Natural killer cell (primary cell): ENCODE measurements around the gene TNIK. TPM values are rescaled to one million over a fixed set of nuclear protein-coding genes. Genes with fewer than 3 reads are reported as not detected.

Source experiments
- ATAC-seq, 3 donors: fragments of 150-1000 bp in 2 of 3; fragments of 200-7000 bp in 1 of 3; cut with Tn5 transposase; 1 replicate in 1 of 3; 2 replicates in 2 of 3; pipeline ENCODE4 v1.10.0; 2021; ENCODE audit warnings: mild to moderate bottlenecking in 2 of 3, moderate library complexity in 2 of 3
- DNase-seq, 2 donors: peaks; one replicate each; pipeline versions ENCODE4 v3.0.0 to v3.0.0-alpha.2; 2013 to 2021; ENCODE audit warnings: mixed read lengths in 1 of 2
- H3K27ac ChIP-seq: one replicate; pipeline ENCODE4 v1.5.1; 2013; ENCODE audit warnings: mild to moderate bottlenecking, low read length
- H3K27me3 ChIP-seq: one replicate; pipeline ENCODE4 v1.6.1; 2013; ENCODE audit warnings: low read length; ENCODE audit not compliant: control insufficient read depth, insufficient read depth
- H3K36me3 ChIP-seq: one replicate; pipeline ENCODE4 v1.6.1; 2013; ENCODE audit warnings: low read length; ENCODE audit not compliant: control insufficient read depth, insufficient read depth
- H3K4me1 ChIP-seq: one replicate; pipeline ENCODE4 v1.6.1; 2013; ENCODE audit warnings: low read length; ENCODE audit not compliant: control insufficient read depth, insufficient read depth
- H3K4me3 ChIP-seq: one replicate; pipeline ENCODE4 v1.5.1; 2013; ENCODE audit warnings: low read length
- H3K9me3 ChIP-seq: one replicate; pipeline ENCODE4 v1.6.1; 2013; ENCODE audit warnings: low read length; ENCODE audit not compliant: control insufficient read depth, insufficient read depth
- H3K27ac Mint-ChIP-seq, 2 donors: one replicate each; pipeline ENCODE4 v1.8.0; 2022; ENCODE audit warnings: mild to moderate bottlenecking in 2 of 2, mixed read lengths in 2 of 2, moderate library complexity in 1 of 2
- H3K27me3 Mint-ChIP-seq, 2 donors: one replicate each; pipeline ENCODE4 v1.8.0; 2022; ENCODE audit warnings: low read depth in 2 of 2, mixed read lengths in 2 of 2
- H3K36me3 Mint-ChIP-seq: one replicate; pipeline ENCODE4 v1.8.0; 2022; ENCODE audit warnings: mixed read lengths
- H3K4me1 Mint-ChIP-seq, 2 donors: one replicate each; pipeline ENCODE4 v1.8.0; 2022; ENCODE audit warnings: mixed read lengths in 2 of 2
- H3K4me3 Mint-ChIP-seq: one replicate; pipeline ENCODE4 v1.8.0; 2022; ENCODE audit warnings: mild to moderate bottlenecking, moderate library complexity, mixed read lengths
- H3K9me3 Mint-ChIP-seq, 2 donors: one replicate each; pipeline ENCODE4 v1.8.0; 2022; ENCODE audit warnings: mixed read lengths in 2 of 2
- WGBS: methylation state at CpG from one replicate; pipeline ENCODE4 v1.1.7; 2013; ENCODE audit warnings: missing lambda C conversion rate; ENCODE audit not compliant: insufficient coverage; 5-methylcytosine and 5-hydroxymethylcytosine counted together
- intact Hi-C: fragments of 100-400 bp; cut with micrococcal nuclease; formaldehyde crosslinking; loops from one replicate; pipeline ENCODE4 v1.14.2; 2022
- total RNA-seq, 4 donors: library from RNA; stranded (reverse); fragments of 120-200 nt in 1 of 4; gene quantifications; one replicate each; pipeline versions ENCODE4 v1.2.3 to v1.2.4, GENCODE V29; 2013 to 2022
- TF ChIP-seq, protein P1 (sequence below): fragments of 200-600 bp; IDR thresholded peaks from one replicate; pipeline ENCODE4 v1.8.0; 2022; ENCODE audit warnings: antibody characterized with exemption

TNIK gene
- total RNA-seq, 3 donors from 2014 or later (not counting 1 experiment from before 2014, with no cell fraction given), result 93.7 to 122 (median 119) TPM

DNA sequence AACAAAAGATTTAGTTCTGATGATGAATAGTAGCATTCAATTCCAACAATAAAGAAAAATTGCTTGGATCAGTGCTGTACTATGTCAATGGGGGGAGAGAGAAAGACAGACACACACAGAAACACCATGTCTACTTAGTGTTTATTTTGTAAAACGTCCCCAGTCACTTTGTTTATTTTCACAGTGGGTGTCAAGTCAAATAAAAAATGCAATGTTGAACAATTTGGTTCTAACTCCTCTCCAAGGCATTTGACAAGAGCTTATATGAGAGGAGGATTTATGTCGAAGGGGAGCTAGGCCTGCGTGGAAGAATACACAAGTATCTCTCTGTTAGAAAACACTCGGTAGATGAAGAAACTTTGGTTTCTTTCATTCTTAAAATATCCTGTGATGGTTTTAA, 232.0 kb downstream of the TNIK start:
- Mint-ChIP-seq H3K27ac (peak overlapping the region; percentile 0 to 41), H3K4me3 (no peak overlapping the region), H3K36me3 (peaks cover 7% of the 10 kb centered on the region), H3K4me1 (peaks cover 60 to 71% of the 10 kb centered on the region in 2 donors), H3K9me3 (no peaks in the 10 kb centered on the region), H3K27me3 (no peaks in the 10 kb centered on the region)
- ATAC-seq, result no peak
- TF ChIP-seq, protein P1, sequence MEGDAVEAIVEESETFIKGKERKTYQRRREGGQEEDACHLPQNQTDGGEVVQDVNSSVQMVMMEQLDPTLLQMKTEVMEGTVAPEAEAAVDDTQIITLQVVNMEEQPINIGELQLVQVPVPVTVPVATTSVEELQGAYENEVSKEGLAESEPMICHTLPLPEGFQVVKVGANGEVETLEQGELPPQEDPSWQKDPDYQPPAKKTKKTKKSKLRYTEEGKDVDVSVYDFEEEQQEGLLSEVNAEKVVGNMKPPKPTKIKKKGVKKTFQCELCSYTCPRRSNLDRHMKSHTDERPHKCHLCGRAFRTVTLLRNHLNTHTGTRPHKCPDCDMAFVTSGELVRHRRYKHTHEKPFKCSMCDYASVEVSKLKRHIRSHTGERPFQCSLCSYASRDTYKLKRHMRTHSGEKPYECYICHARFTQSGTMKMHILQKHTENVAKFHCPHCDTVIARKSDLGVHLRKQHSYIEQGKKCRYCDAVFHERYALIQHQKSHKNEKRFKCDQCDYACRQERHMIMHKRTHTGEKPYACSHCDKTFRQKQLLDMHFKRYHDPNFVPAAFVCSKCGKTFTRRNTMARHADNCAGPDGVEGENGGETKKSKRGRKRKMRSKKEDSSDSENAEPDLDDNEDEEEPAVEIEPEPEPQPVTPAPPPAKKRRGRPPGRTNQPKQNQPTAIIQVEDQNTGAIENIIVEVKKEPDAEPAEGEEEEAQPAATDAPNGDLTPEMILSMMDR, result no peak
- Histone ChIP-seq H3K4me1 (no peaks in the 10 kb centered on the region), H3K27ac (no peak overlapping the region), H3K27me3 (no peaks in the 10 kb centered on the region), H3K9me3 (no peaks in the 10 kb centered on the region), H3K4me3 (no peak overlapping the region), H3K36me3 (peaks cover 4% of the 10 kb centered on the region)
- DNase-seq, result no peak
- no CpG with 5 or more reads among the region's 4 CpGs for WGBS
- intact Hi-C loops, result no loop called here

DNA sequence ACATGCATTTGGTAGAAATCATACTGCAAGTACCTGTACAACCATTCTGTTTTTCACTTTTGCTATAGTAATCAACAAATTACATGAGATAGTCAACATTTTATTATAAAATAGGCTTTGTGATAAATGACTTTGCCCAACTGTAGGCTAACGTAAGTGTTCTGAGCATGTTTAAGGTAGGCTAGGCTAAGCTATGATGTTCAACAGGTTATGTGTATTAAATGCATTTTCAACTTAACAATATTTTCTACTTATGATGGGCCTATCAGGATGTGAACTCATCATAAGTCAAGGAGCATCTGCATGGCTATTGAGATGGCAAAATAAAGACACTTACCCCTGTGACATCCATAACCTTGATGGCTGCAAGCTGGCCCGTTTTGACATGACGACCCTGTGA, 232.4 kb downstream of the TNIK start:
- Mint-ChIP-seq H3K27ac (peak overlapping the region; percentile 0 to 41), H3K36me3 (peaks cover 7% of the 10 kb centered on the region), H3K27me3 (no peaks in the 10 kb centered on the region), H3K4me1 (peaks cover 59 to 70% of the 10 kb centered on the region in 2 donors), H3K4me3 (no peak overlapping the region), H3K9me3 (no peaks in the 10 kb centered on the region)
- Histone ChIP-seq H3K4me1 (no peaks in the 10 kb centered on the region), H3K4me3 (no peak overlapping the region), H3K27me3 (no peaks in the 10 kb centered on the region), H3K27ac (no peak overlapping the region), H3K9me3 (no peaks in the 10 kb centered on the region), H3K36me3 (peaks cover 4% of the 10 kb centered on the region)
- 100% methylated on average over 1 of the region's 3 CpGs for WGBS
- TF ChIP-seq, protein P1, result no peak
- DNase-seq, result no peak
- no peak for ATAC-seq
- intact Hi-C loops, result no loop called here

DNA sequence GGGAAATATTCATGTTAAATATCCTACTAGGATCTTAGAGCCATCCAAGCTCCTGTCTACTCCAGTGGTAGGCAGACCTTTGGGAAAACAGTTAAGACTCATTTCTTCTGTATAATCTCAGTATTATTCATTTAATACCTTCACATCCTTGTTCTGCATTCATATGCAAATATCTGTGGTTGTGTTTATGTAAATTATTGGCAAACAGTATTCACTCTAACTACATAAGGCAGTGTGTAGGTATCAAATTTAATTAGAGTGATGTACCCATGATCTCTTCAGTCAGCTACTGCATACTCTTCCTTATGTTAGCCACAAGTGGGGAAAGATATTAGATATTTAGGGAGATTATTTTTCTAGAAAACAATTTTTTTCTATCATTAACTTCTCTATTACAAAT, 232.8 kb downstream of the TNIK start:
- Mint-ChIP-seq H3K4me1 (peaks cover 57 to 68% of the 10 kb centered on the region in 2 donors), H3K4me3 (no peak overlapping the region), H3K36me3 (peaks cover 7% of the 10 kb centered on the region), H3K9me3 (no peaks in the 10 kb centered on the region), H3K27ac (no peak overlapping the region), H3K27me3 (no peaks in the 10 kb centered on the region)
- H3K36me3 ChIP-seq, result peaks cover 4% of the 10 kb centered on the region
- H3K4me1 ChIP-seq, result no peaks in the 10 kb centered on the region
- intact Hi-C loops, result no loop called here
- no peak overlapping the region for H3K4me3 ChIP-seq
- DNase-seq, result no peak
- H3K9me3 ChIP-seq, result no peaks in the 10 kb centered on the region
- ATAC-seq, result no peak
- no peak overlapping the region for H3K27ac ChIP-seq
- TF ChIP-seq, protein P1, result no peak
- H3K27me3 ChIP-seq, result no peaks in the 10 kb centered on the region

DNA sequence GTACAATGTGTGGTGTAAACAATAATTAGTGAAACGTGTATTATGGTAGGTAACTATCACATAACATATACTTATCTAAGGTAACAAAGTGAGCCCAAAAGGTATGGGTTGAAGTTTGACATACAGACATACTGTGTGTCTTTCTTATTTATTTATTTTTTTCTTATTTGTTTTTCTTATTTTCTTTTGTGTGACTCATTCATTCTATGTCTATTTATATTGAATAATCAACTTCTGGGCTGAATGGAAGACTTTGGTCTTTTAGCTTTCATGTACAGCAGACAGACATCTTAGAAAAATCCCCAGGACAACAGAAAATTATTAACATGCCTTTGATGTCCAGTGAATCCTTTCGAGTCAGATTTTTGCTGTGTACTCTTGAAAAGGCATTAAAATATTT, 233.4 kb downstream of the TNIK start:
- H3K36me3 ChIP-seq, result peaks cover 4% of the 10 kb centered on the region
- no CpG with 5 or more reads among the region's 2 CpGs for WGBS
- H3K4me1 ChIP-seq, result no peaks in the 10 kb centered on the region
- H3K4me3 ChIP-seq, result no peak overlapping the region
- ATAC-seq (no peak), DNase-seq (no peak)
- no peak overlapping the region for H3K27ac ChIP-seq
- Mint-ChIP-seq H3K4me3 (no peak overlapping the region), H3K27me3 (no peaks in the 10 kb centered on the region), H3K27ac (no peak overlapping the region), H3K9me3 (no peaks in the 10 kb centered on the region), H3K36me3 (peaks cover 7% of the 10 kb centered on the region), H3K4me1 (peaks cover 57 to 71% of the 10 kb centered on the region in 2 donors)
- intact Hi-C loops, result no loop called here
- H3K9me3 ChIP-seq, result no peaks in the 10 kb centered on the region
- TF ChIP-seq, protein P1, result no peak
- no peaks in the 10 kb centered on the region for H3K27me3 ChIP-seq
